ENCODE results near the gene TTC22.
A peak's percentile ranks its signal among the peaks of the same experiment; 100 is the strongest.

TTC22 gene

DNA sequence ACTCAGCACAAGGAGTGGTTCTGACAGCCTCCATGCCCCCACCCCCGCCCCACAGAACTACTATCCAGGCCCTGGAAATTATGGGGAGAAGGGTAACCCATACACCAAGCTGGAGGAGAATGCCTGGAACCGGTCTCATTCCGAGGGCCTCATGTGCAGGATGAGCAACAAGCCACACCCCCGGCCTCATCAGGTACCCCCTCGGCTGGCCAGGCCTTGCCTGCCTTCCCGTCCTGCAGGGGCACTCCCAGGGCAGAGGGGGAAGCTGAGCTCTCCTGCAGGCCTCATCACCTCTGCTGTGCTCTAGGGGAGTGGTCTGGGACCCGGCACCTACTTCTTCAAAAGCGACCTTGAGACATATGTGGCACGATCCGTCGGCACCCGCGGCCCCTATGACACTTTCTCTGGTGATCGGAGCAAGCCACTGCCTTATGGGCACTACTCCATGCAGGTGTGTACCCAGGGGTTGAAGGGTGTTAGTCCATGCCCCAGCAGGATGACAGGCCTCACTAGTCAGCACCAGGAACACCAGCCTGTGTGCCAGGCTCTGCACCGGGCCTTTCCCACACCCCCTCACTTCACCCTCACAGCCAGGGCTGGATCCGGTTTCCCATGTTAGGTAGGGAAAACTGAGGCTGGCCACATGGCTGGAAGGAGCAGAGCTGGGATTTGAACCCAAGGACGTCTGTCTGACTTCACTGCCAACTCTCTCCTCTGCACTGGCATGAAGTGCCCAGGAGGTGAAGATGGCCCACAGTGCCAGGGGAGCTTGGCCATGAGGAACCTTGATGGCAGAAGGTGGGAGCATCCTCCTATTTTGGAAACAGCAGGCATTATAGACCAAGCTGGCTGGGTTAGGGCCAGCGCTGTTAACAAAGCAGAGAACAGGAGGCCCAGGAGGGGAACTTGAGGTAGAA is 10.9 kb upstream of the TTC22 start:
- Histone ChIP-seq H3K4me1 (ENCODE audit: insufficient read depth, low read length, poor library complexity, severe bottlenecking) (no peaks in the 10 kb centered on the region), H3F3A (ENCODE audit: low read depth) (no peaks in the 10 kb centered on the region)
- TF ChIP-seq, protein P1, sequence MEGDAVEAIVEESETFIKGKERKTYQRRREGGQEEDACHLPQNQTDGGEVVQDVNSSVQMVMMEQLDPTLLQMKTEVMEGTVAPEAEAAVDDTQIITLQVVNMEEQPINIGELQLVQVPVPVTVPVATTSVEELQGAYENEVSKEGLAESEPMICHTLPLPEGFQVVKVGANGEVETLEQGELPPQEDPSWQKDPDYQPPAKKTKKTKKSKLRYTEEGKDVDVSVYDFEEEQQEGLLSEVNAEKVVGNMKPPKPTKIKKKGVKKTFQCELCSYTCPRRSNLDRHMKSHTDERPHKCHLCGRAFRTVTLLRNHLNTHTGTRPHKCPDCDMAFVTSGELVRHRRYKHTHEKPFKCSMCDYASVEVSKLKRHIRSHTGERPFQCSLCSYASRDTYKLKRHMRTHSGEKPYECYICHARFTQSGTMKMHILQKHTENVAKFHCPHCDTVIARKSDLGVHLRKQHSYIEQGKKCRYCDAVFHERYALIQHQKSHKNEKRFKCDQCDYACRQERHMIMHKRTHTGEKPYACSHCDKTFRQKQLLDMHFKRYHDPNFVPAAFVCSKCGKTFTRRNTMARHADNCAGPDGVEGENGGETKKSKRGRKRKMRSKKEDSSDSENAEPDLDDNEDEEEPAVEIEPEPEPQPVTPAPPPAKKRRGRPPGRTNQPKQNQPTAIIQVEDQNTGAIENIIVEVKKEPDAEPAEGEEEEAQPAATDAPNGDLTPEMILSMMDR (conservative IDR thresholded peaks at IDR 0.05; ENCODE audit: low read length), result no peak
- TF ChIP-seq EZH2phosphoT487 (IDR thresholded peaks at IDR 0.05; ENCODE audit: borderline replicate concordance), result no peak

DNA sequence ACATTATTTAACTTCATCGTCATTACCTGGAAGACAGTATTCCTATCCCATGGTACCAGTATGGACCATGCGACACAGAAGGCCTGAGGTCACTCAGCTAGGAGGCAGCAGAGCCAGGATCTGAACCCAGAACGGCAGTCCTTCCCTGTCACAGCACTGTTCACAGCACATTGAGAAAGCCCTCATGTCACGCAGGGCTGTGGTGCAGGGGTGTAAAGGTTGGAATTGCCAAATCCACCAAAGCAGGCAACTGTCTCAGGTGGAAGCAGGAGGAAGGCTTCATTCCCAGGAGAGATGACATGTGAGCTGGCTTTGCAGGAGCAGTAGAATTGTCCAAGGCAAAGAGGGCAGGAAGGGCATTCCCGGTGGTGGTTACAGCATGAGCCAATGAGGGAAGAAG is 9.9 kb upstream of the TTC22 start:
- TF ChIP-seq, protein P1 (conservative IDR thresholded peaks at IDR 0.05; ENCODE audit: low read length), result no peak
- TF ChIP-seq EZH2phosphoT487 (IDR thresholded peaks at IDR 0.05; ENCODE audit: borderline replicate concordance), result no peak
- no peaks in the 10 kb centered on the region for H3K9me3 ChIP-seq (ENCODE audit: insufficient read depth, low read depth, low read length)

More for the DNA sequence above, 10.9 kb upstream of the TTC22 start:
- Histone ChIP-seq H2AFZ (ENCODE audit: low read length) (no peak overlapping the region), H3K9ac (ENCODE audit: low read depth, low read length, poor library complexity, severe bottlenecking) (no peak overlapping the region), H3K9me3 (ENCODE audit: insufficient read depth, low read depth, low read length) (no peaks in the 10 kb centered on the region), H3K27me3 (ENCODE audit: insufficient read depth, low read length, poor library complexity, severe bottlenecking) (no peaks in the 10 kb centered on the region), H3K4me2 (ENCODE audit: low read depth, low read length, poor library complexity, severe bottlenecking) (no peak overlapping the region), H3K4me3 (ENCODE audit: low read length, poor library complexity, severe bottlenecking) (no peak overlapping the region), H3K79me2 (ENCODE audit: insufficient read depth, low read length) (no peaks in the 10 kb centered on the region), H3K9me2 (replicated peaks; ENCODE audit: low read depth, low read length) (no peaks in the 10 kb centered on the region), H4K20me1 (ENCODE audit: insufficient read depth, low read length, poor library complexity, severe bottlenecking) (no peaks in the 10 kb centered on the region), H3K36me3 (ENCODE audit: insufficient read depth, low read length) (no peaks in the 10 kb centered on the region)

DNA sequence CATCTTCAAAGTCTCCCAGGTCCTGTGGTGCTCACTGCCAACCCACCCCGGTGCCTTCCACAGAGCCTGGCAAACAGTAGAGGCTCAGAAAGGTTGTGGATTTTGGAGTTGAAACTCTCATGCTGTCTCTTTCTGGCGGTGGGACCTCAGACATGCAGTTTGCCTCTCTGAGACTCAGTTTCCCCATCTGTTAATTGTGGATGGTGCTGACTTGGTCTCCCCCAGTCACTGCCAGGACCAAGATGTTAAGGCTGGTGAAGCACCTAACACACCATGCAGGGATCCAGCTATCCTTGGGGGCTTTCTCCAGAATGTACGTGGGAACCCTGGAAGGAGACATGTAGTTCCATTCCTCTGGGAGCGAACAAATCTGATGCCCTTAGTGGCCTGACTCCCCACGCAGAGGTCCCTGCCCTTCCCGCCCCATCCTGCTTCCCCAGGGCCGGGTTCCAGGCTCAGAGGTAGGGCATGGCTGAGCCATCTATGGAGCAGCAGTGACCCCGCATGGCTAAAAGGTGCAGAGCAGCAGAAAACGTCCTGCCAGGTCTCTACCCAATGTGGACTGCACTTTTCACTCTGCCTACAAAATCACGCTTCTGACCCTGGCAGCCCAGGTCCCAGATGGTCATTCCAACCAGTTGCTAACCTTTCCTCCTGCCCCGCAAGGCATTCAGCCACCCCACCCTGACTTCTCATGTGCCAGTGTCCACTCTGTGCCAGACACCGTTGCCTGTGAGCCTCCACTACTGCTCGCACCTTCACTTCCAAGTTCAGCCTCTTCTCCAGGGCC is 9.2 kb upstream of the TTC22 start:
- Histone ChIP-seq H4K20me1 (ENCODE audit: insufficient read depth, low read length, poor library complexity, severe bottlenecking) (no peaks in the 10 kb centered on the region), H3K9me3 (ENCODE audit: insufficient read depth, low read depth, low read length) (no peaks in the 10 kb centered on the region), H3F3A (ENCODE audit: low read depth) (no peaks in the 10 kb centered on the region), H3K79me2 (ENCODE audit: insufficient read depth, low read length) (no peaks in the 10 kb centered on the region), H3K4me1 (ENCODE audit: insufficient read depth, low read length, poor library complexity, severe bottlenecking) (no peaks in the 10 kb centered on the region), H3K9me2 (replicated peaks; ENCODE audit: low read depth, low read length) (no peaks in the 10 kb centered on the region), H2AFZ (ENCODE audit: low read length) (0 out of 2 replicates have a peak overlapping the region, but pooled peaks have one; percentile 6), H3K4me3 (ENCODE audit: low read length, poor library complexity, severe bottlenecking) (no peak overlapping the region), H3K27me3 (ENCODE audit: insufficient read depth, low read length, poor library complexity, severe bottlenecking) (no peaks in the 10 kb centered on the region), H3K36me3 (ENCODE audit: insufficient read depth, low read length) (no peaks in the 10 kb centered on the region), H3K4me2 (ENCODE audit: low read depth, low read length, poor library complexity, severe bottlenecking) (no peak overlapping the region), H3K9ac (ENCODE audit: low read depth, low read length, poor library complexity, severe bottlenecking) (no peak overlapping the region)
- TF ChIP-seq EZH2phosphoT487 (IDR thresholded peaks at IDR 0.05; ENCODE audit: borderline replicate concordance), result no peak
- TF ChIP-seq, protein P1 (conservative IDR thresholded peaks at IDR 0.05; ENCODE audit: low read length), result peak; percentile 89

More for the DNA sequence above, 9.9 kb upstream of the TTC22 start:
- Histone ChIP-seq H3K27me3 (ENCODE audit: insufficient read depth, low read length, poor library complexity, severe bottlenecking) (no peaks in the 10 kb centered on the region), H3K9ac (ENCODE audit: low read depth, low read length, poor library complexity, severe bottlenecking) (no peak overlapping the region), H3K4me3 (ENCODE audit: low read length, poor library complexity, severe bottlenecking) (no peak overlapping the region), H3K9me2 (replicated peaks; ENCODE audit: low read depth, low read length) (no peaks in the 10 kb centered on the region), H2AFZ (ENCODE audit: low read length) (0 out of 2 replicates have a peak overlapping the region, but pooled peaks have one; percentile 6), H3K79me2 (ENCODE audit: insufficient read depth, low read length) (no peaks in the 10 kb centered on the region), H4K20me1 (ENCODE audit: insufficient read depth, low read length, poor library complexity, severe bottlenecking) (no peaks in the 10 kb centered on the region), H3F3A (ENCODE audit: low read depth) (no peaks in the 10 kb centered on the region), H3K4me1 (ENCODE audit: insufficient read depth, low read length, poor library complexity, severe bottlenecking) (no peaks in the 10 kb centered on the region), H3K4me2 (ENCODE audit: low read depth, low read length, poor library complexity, severe bottlenecking) (no peak overlapping the region), H3K36me3 (ENCODE audit: insufficient read depth, low read length) (no peaks in the 10 kb centered on the region)
